ENCODE measurements around the gene RASGRP2.

The RASGRP2 gene

GRCh38 chr11:64739871-64740270, 4.1 kb downstream of the RASGRP2 start:
- no peak for DNase-seq (ENCODE audit: low read depth)

GRCh38 chr11:64736654-64737053, 7.3 kb downstream of the RASGRP2 start:
- DNase-seq (ENCODE audit: low read depth), result no peak

GRCh38 chr11:64735725-64736259, 8.2 kb downstream of the RASGRP2 start:
- DNase-seq (ENCODE audit: low read depth), result no peak

- DNase-seq (ENCODE audit: low read depth), result no peak
Observed at GRCh38 chr11:64734811-64735724, 8.9 kb downstream of the RASGRP2 start.

DNA sequence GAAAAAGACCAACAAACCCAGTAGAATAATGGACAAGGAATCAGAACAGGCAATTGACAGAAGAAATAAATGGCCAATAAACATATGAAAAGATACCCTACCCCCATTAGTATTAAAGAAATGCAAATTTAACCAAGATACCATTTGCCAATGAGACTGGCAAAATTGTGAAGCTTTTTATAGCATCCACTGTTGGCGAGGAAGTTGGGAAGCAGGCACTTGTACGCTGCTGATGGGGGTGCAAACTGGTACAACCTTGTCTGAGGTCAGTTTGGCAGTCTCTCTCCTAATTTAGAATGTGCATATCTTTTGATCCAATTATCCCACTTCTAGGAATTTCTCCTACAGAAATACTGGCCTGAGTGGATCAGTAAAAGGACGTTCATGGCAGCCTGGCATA, 12.3 kb downstream of the RASGRP2 start:
- DNase-seq (ENCODE audit: low read depth), result no peak

- no peak for DNase-seq (ENCODE audit: low read depth)
Observed at GRCh38 chr11:64729851-64730382, 14.0 kb downstream of the RASGRP2 start.

- DNase-seq (ENCODE audit: low read depth), result no peak
Observed at GRCh38 chr11:64728757-64729365, 15.1 kb downstream of the RASGRP2 start.

- DNase-seq (ENCODE audit: low read depth), result no peak
Observed at GRCh38 chr11:64726867-64727530, 16.9 kb downstream of the RASGRP2 start.

DNA sequence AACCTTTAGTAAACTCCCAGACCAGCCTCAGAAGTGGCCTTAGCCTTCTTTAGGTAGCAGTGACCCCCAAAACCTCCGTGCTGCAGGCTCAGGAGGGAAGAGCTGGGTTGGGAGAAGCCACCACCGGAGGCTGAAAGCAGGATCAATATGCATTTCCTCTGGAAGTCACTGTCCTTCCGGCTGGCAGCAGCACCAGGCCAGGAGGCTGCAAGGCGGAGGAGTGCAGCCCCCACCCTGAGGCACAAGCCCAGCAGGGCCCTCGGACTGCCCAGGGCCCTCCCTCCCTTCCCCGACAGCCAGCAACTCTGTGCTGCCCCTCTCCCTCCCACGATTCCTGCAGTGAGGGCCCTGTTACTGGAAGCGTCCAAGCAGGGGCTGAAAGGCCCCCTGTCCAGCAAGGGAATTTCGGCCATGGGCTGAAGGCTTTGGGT, 17.7 kb downstream of the RASGRP2 start:
- DNase-seq (ENCODE audit: low read depth), result no peak

GRCh38 chr11:64724863-64725532, 18.9 kb downstream of the RASGRP2 start:
- DNase-seq (ENCODE audit: low read depth), result no peak

- DNase-seq (ENCODE audit: low read depth), result no peak
Observed at GRCh38 chr11:64723907-64724862, 19.8 kb downstream of the RASGRP2 start.

- peak; percentile 57 for DNase-seq (ENCODE audit: low read depth)
Observed at GRCh38 chr11:64723117-64723906, 20.6 kb downstream of the RASGRP2 start, which contains the start of gene NRXN2. Gene NRXN2 (minus strand): TSS chr11:64723197. CDS start chr11:64713699, 9,498 bp downstream.

GRCh38 chr11:64722141-64723065, 21.5 kb downstream of the RASGRP2 start:
- no peak for DNase-seq (ENCODE audit: low read depth)

GRCh38 chr11:64721359-64721699, 22.6 kb downstream of the RASGRP2 start:
- DNase-seq (ENCODE audit: low read depth), result no peak

DNA sequence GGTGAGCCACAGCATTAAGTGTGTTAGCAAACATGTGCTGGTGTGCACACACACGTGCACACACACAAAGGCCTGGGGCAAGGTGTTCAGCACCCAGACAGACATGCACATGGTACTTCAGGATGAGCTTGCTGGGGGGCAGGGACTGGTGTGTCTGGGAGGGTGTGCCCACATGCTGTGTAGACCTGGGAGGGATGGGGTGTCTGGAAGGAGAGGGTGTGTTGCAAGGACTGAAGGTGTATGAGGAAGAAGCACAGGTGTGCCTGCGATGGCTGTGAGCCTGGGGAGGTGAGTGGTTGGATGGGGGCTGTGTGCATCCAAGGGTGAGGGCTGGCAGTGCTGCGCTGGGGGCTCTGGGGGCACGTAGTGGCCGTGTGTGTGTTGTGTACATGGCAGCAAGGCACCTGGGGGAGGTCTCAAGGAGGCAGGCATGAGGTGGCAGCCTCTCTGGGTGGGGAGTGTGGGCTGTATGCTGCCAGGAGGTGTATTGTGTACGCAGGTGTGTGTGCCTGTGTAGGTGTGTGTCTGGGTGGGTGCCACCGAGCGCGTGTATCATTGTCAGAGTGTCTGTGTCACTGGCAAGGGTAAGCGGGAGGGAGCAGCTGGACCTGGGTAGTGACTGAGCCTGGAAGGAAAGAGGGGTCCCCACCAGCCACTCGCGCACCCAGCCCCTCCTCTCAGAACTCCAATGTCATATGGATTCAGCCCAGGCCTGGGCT, 23.1 kb downstream of the RASGRP2 start:
- no peak for DNase-seq (ENCODE audit: low read depth)

GRCh38 chr11:64720167-64720566, 23.8 kb downstream of the RASGRP2 start:
- no peak for DNase-seq (ENCODE audit: low read depth)

- DNase-seq (ENCODE audit: low read depth), result no peak
Observed at GRCh38 chr11:64719406-64719805, 24.5 kb downstream of the RASGRP2 start.

- no peak for DNase-seq (ENCODE audit: low read depth)
Observed at GRCh38 chr11:64718780-64719124, 25.2 kb downstream of the RASGRP2 start.
